ENCODE measurements around the gene CCDC112. TPM values are rescaled to one million over a fixed set of nuclear protein-coding genes. Genes with fewer than 3 reads are reported as not detected.

CCDC112 gene
- total RNA-seq, 1 donor from 2014 or later, result 7.8 TPM

DNA sequence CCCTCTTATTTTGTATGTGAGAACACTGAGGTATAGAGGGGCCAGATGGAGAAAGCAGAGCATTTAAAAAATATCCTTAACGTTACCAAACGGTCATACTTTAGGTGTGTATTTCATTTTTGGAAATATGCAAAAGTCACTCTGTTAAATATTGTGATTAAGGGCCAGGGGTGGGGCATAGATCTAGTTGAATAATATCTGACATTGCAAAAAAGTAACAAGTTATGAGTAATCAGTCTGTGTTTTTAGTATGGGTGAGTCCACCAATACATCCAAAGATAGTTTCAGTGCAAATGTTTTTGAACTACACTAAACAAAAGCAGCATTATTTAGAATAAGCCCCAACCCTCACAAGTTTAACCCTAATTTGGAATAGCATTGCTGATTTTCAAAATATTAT lies 45.3 kb upstream of the CCDC112 start:
- no peak for DNase-seq (ENCODE audit: extremely low spot score, unreplicated experiment)
- no peaks in the 10 kb centered on the region for H3K27me3 Mint-ChIP-seq (ENCODE audit: unreplicated experiment)
- no peak overlapping the region for H3K27ac Mint-ChIP-seq (ENCODE audit: unreplicated experiment)
- H3K4me1 Mint-ChIP-seq (ENCODE audit: unreplicated experiment), result peaks cover 3% of the 10 kb centered on the region
- TF ChIP-seq, protein P1, sequence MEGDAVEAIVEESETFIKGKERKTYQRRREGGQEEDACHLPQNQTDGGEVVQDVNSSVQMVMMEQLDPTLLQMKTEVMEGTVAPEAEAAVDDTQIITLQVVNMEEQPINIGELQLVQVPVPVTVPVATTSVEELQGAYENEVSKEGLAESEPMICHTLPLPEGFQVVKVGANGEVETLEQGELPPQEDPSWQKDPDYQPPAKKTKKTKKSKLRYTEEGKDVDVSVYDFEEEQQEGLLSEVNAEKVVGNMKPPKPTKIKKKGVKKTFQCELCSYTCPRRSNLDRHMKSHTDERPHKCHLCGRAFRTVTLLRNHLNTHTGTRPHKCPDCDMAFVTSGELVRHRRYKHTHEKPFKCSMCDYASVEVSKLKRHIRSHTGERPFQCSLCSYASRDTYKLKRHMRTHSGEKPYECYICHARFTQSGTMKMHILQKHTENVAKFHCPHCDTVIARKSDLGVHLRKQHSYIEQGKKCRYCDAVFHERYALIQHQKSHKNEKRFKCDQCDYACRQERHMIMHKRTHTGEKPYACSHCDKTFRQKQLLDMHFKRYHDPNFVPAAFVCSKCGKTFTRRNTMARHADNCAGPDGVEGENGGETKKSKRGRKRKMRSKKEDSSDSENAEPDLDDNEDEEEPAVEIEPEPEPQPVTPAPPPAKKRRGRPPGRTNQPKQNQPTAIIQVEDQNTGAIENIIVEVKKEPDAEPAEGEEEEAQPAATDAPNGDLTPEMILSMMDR (IDR thresholded peaks at IDR 0.05), result no peak
- no peaks in the 10 kb centered on the region for H3K36me3 Mint-ChIP-seq (ENCODE audit: unreplicated experiment)
- H3K9me3 Mint-ChIP-seq (ENCODE audit: unreplicated experiment), result no peaks in the 10 kb centered on the region
- no peak overlapping the region for H3K4me3 Mint-ChIP-seq (ENCODE audit: unreplicated experiment)

DNA sequence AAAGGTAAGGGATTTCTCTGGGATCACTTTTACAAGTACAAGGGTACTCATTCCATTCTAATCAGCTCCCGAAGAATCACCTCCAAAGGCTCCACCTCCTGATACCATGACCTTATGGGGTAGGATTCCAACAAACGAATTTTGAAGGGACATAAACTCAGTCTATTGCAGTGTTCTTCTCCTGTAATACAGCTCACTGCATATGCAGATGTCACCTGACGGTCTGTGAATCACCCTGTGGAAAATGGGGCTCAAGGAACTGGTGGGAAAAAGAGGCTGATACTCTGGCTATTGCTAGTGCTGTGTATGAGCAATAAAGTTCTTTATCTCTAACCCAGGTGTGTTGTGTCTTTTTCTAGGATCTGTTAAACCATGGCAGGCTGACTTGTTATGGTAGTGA lies 42.4 kb upstream of the CCDC112 start:
- no peaks in the 10 kb centered on the region for H3K9me3 Mint-ChIP-seq (ENCODE audit: unreplicated experiment)
- no peaks in the 10 kb centered on the region for H3K36me3 Mint-ChIP-seq (ENCODE audit: unreplicated experiment)
- H3K27ac Mint-ChIP-seq (ENCODE audit: unreplicated experiment), result no peak overlapping the region
- H3K27me3 Mint-ChIP-seq (ENCODE audit: unreplicated experiment), result peaks cover 3% of the 10 kb centered on the region
- H3K4me1 Mint-ChIP-seq (ENCODE audit: unreplicated experiment), result peaks cover 2% of the 10 kb centered on the region
- no peak overlapping the region for H3K4me3 Mint-ChIP-seq (ENCODE audit: unreplicated experiment)
- TF ChIP-seq, protein P1 (IDR thresholded peaks at IDR 0.05), result no peak
- DNase-seq (ENCODE audit: extremely low spot score, unreplicated experiment), result no peak

DNA sequence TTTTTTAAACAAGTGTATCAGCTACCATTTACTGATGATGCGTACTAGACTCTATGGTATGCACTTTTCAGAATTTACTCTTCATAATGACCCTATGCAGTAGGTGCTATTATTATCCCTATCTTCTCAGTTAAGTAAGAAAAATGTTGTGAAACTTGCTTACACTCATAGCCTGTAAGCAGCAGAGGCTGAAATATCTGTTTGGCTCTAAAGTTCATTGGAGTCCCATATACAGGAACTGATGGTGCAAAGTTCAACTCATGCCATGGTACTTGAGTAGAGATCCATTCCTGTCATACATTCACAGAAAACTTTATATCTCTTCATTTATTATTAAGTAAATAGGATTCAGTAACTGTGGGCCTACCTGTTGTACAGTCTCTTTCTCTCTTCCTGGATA lies 41.4 kb upstream of the CCDC112 start:
- H3K27ac Mint-ChIP-seq (ENCODE audit: unreplicated experiment), result no peak overlapping the region
- TF ChIP-seq, protein P1 (IDR thresholded peaks at IDR 0.05), result no peak
- DNase-seq (ENCODE audit: extremely low spot score, unreplicated experiment), result no peak
- H3K36me3 Mint-ChIP-seq (ENCODE audit: unreplicated experiment), result no peaks in the 10 kb centered on the region
- no peaks in the 10 kb centered on the region for H3K9me3 Mint-ChIP-seq (ENCODE audit: unreplicated experiment)
- no peak overlapping the region for H3K4me3 Mint-ChIP-seq (ENCODE audit: unreplicated experiment)
- H3K27me3 Mint-ChIP-seq (ENCODE audit: unreplicated experiment), result peaks cover 3% of the 10 kb centered on the region
- peaks cover 6% of the 10 kb centered on the region for H3K4me1 Mint-ChIP-seq (ENCODE audit: unreplicated experiment)

DNA sequence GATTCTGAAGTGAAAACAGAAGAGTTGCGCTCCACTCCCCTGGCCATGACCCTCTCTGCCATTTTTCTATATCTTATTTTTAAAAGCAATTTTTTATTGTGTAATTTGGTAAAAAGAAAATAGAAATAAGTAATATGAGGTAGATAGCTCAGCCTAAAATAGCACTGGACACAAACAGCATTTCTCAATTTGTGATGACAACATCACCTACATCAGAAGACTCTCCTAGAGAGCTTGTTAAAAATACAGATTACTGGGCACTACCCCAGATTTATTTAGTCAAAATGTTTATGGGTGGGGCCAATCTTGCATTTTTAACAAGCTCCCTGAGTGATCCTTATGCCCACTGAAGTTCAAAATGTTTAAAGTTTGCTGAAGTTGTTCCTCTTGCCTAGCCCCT lies 40.5 kb upstream of the CCDC112 start:
- DNase-seq (ENCODE audit: extremely low spot score, unreplicated experiment), result no peak

DNA sequence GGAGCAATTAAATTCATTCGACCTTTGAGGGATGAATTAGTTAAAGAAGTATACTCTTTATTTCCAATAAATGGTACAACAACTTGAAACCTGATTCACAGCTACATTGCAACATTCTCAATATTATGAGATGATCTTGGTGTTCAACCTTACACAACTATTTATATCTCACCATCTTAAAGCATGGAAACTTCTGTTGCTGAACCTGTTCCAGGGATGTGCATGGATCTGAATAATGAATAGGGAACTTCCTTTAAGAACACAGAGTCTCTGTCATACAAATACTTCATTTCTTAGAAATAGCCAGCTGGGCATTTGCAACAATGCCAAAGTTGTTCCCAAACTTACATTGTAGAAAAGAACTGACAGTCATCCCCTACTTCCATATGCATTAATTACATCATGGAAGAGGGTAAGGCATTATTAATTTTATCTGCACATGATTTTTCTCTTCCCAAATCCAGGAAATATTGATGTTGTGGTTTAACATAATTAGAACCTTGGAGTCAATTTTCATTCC lies 39.8 kb upstream of the CCDC112 start:
- H3K27ac Mint-ChIP-seq (ENCODE audit: unreplicated experiment), result no peak overlapping the region
- TF ChIP-seq, protein P1 (IDR thresholded peaks at IDR 0.05), result no peak

More for the DNA sequence above, 40.5 kb upstream of the CCDC112 start:
- TF ChIP-seq, protein P1 (IDR thresholded peaks at IDR 0.05), result no peak
- Mint-ChIP-seq H3K4me1 (ENCODE audit: unreplicated experiment) (peaks cover 6% of the 10 kb centered on the region), H3K27ac (ENCODE audit: unreplicated experiment) (no peak overlapping the region), H3K9me3 (ENCODE audit: unreplicated experiment) (no peaks in the 10 kb centered on the region), H3K4me3 (ENCODE audit: unreplicated experiment) (no peak overlapping the region), H3K27me3 (ENCODE audit: unreplicated experiment) (peaks cover 4% of the 10 kb centered on the region), H3K36me3 (ENCODE audit: unreplicated experiment) (no peaks in the 10 kb centered on the region)

More for the DNA sequence above, 39.8 kb upstream of the CCDC112 start:
- Mint-ChIP-seq H3K4me1 (ENCODE audit: unreplicated experiment) (peaks cover 6% of the 10 kb centered on the region), H3K4me3 (ENCODE audit: unreplicated experiment) (no peak overlapping the region), H3K36me3 (ENCODE audit: unreplicated experiment) (no peaks in the 10 kb centered on the region), H3K9me3 (ENCODE audit: unreplicated experiment) (no peaks in the 10 kb centered on the region), H3K27me3 (ENCODE audit: unreplicated experiment) (peaks cover 7% of the 10 kb centered on the region)
- DNase-seq (ENCODE audit: extremely low spot score, unreplicated experiment), result no peak

Measured in osteocyte (in vitro differentiated cells).